Body of pancreas (tissue), 4 donors: Measurements from ENCODE around the gene GRIK3.

Source experiments
- CTCF ChIP-seq, 7 experiments: fragments of 450-650 bp in 4 of 7; fragments of 200-600 bp in 3 of 7; sonication (generic) in 3 of 7; IDR thresholded peaks; one replicate each; pipeline ENCODE4 v1.5.1; 2016 to 2019; ENCODE audit warnings: antibody characterized with exemption in 7 of 7
- POLR2A ChIP-seq, 3 donors: fragments of 450-650 bp; IDR thresholded peaks; one replicate each; pipeline ENCODE4 v1.6.1; 2016; ENCODE audit warnings: antibody characterized with exemption in 3 of 3, mild to moderate bottlenecking in 2 of 3

GRCh38 chr1:36814774-36815173, 219.5 kb downstream of the GRIK3 start:
- no peak for TF ChIP-seq POLR2A (IDR thresholded peaks at IDR 0.05)
- TF ChIP-seq CTCF (IDR thresholded peaks at IDR 0.05), result no peak
